Measurements from ENCODE around the gene SRGAP2C.
"Not testable (repeated sequence)": the region's sequence is repeated elsewhere in the genome, so short reads cannot be mapped to it uniquely, and the experiment has no call there.

DNA sequence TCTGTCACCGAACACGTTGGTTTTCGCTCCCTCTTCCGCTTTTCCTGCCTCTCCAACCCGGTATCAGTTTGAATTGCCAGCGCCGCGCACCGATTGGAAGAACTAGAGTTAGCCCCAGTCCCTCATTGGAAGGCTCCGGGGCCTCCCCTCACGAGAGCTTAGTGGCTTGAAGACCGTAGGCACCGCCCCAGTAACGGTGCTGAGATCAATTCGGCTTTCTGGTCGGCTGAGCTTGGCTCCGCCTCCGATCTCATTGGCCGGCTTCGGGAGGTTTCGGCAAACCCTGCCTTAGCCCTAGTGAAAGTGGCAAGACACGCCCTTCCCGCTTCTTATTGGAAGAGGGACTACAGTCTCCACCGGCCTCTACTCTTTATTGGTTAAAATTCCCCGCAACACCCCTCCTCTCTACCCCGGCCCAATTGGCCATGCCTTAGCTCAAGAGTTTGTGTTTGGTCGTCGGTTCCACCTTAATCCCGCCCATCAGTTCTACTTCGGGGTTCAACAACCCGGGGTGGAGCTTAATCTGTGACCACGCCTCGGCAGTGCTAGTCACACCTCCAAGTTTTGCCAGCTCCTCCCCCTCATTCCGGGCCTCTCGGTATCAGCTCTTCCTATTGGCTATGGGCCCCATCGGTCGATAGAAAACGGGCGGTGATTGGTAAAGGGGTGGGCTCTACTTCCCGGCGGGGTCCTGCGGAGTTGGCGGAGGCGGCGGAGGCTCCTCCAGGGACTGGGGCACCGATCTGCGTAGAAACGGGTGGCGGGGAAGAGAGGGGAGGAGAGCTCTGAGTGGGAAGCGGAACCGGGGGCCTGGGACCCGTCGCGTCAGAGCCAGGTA, at the start of gene SRGAP2C, which contains the start of gene FAM72B:
- not testable (repeated sequence) for TF ChIP-seq CTCF (IDR thresholded peaks at IDR 0.05)
- TF ChIP-seq POLR2A (IDR thresholded peaks at IDR 0.05) (peak in 1 of 2 donors; percentile 86), POLR2AphosphoS5 (IDR thresholded peaks at IDR 0.05; ENCODE audit: insufficient read depth in 1 of 2, low read depth in 1 of 2) (peak; percentile 67 to 84)

Measured in vagina (tissue), 2 donors.